ENCODE measurements around the gene PLS1.
A peak's percentile ranks its signal among the peaks of the same experiment; 100 is the strongest.
"Not testable (repeated sequence)": the region's sequence is repeated elsewhere in the genome, so short reads cannot be mapped to it uniquely, and the experiment has no call there.

The PLS1 gene

GRCh38 chr3:142566096-142566495, 30.1 kb upstream of the PLS1 start:
- no peak overlapping the region for H3K4me3 ChIP-seq (ENCODE audit: low read depth, low read length)
- no peak for DNase-seq (ENCODE audit: low read depth)
- TF ChIP-seq CTCF (IDR thresholded peaks at IDR 0.05; ENCODE audit: low read depth, low read length) (no peak), MAX (IDR thresholded peaks at IDR 0.05; ENCODE audit: low read depth, low read length) (no peak), MYC (IDR thresholded peaks at IDR 0.05; ENCODE audit: low read depth, low read length) (no peak), POLR2A (IDR thresholded peaks at IDR 0.05; ENCODE audit: extremely low read depth, insufficient read length) (no peak)

GRCh38 chr3:142568393-142569017, 27.7 kb upstream of the PLS1 start:
- no peak for DNase-seq (ENCODE audit: low read depth)
- no peak overlapping the region for H3K4me3 ChIP-seq (ENCODE audit: low read depth, low read length)

GRCh38 chr3:142569422-142569821, 26.8 kb upstream of the PLS1 start:
- not testable (repeated sequence) for DNase-seq (ENCODE audit: low read depth)

More at GRCh38 chr3:142568393-142569017, 27.7 kb upstream of the PLS1 start:
- TF ChIP-seq MYC (IDR thresholded peaks at IDR 0.05; ENCODE audit: low read depth, low read length) (no peak), MAX (IDR thresholded peaks at IDR 0.05; ENCODE audit: low read depth, low read length) (no peak), POLR2A (IDR thresholded peaks at IDR 0.05; ENCODE audit: extremely low read depth, insufficient read length) (no peak), CTCF (IDR thresholded peaks at IDR 0.05; ENCODE audit: low read depth, low read length) (no peak)

GRCh38 chr3:142574223-142574622, 22.0 kb upstream of the PLS1 start:
- not testable (repeated sequence) for H3K4me3 ChIP-seq (ENCODE audit: low read depth, low read length); DNase-seq (ENCODE audit: low read depth)

More at GRCh38 chr3:142569422-142569821, 26.8 kb upstream of the PLS1 start:
- not testable (repeated sequence) for H3K4me3 ChIP-seq (ENCODE audit: low read depth, low read length)

- DNase-seq (ENCODE audit: low read depth), result peak; percentile 36
- H3K4me3 ChIP-seq (ENCODE audit: low read depth, low read length), result no peak overlapping the region
- TF ChIP-seq MYC (IDR thresholded peaks at IDR 0.05; ENCODE audit: low read depth, low read length) (no peak), POLR2A (IDR thresholded peaks at IDR 0.05; ENCODE audit: extremely low read depth, insufficient read length) (no peak), MAX (IDR thresholded peaks at IDR 0.05; ENCODE audit: low read depth, low read length) (no peak), CTCF (IDR thresholded peaks at IDR 0.05; ENCODE audit: low read depth, low read length) (no peak)
These were observed 21.5 kb upstream of the PLS1 start for GRCh38 chr3:142574665-142575064.

GRCh38 chr3:142576792-142577191, 19.4 kb upstream of the PLS1 start:
- TF ChIP-seq POLR2A (IDR thresholded peaks at IDR 0.05; ENCODE audit: extremely low read depth, insufficient read length), result no peak
- TF ChIP-seq MYC (IDR thresholded peaks at IDR 0.05; ENCODE audit: low read depth, low read length), result no peak
- no peak for TF ChIP-seq MAX (IDR thresholded peaks at IDR 0.05; ENCODE audit: low read depth, low read length)
- no peak for TF ChIP-seq CTCF (IDR thresholded peaks at IDR 0.05; ENCODE audit: low read depth, low read length)
- DNase-seq (ENCODE audit: low read depth), result no peak
- H3K4me3 ChIP-seq (ENCODE audit: low read depth, low read length), result peak overlapping the region; percentile 91

GRCh38 chr3:142577696-142578328, 18.4 kb upstream of the PLS1 start:
- TF ChIP-seq MYC (IDR thresholded peaks at IDR 0.05; ENCODE audit: low read depth, low read length), result no peak
- H3K4me3 ChIP-seq (ENCODE audit: low read depth, low read length), result peak overlapping the region; percentile 91
- DNase-seq (ENCODE audit: low read depth), result no peak
